Suppressor macrophage treated with lipopolysaccharide for 1 hour (primary cell): ENCODE data around the gene LBX2.
"Not testable (repeated sequence)": the region's sequence is repeated elsewhere in the genome, so short reads cannot be mapped to it uniquely, and the experiment has no call there.

Experiments
- DNase-seq, 3 donors: peaks; one replicate each; pipeline ENCODE4 v3.0.0-alpha.2; 2020 to 2022

The LBX2 gene

DNA sequence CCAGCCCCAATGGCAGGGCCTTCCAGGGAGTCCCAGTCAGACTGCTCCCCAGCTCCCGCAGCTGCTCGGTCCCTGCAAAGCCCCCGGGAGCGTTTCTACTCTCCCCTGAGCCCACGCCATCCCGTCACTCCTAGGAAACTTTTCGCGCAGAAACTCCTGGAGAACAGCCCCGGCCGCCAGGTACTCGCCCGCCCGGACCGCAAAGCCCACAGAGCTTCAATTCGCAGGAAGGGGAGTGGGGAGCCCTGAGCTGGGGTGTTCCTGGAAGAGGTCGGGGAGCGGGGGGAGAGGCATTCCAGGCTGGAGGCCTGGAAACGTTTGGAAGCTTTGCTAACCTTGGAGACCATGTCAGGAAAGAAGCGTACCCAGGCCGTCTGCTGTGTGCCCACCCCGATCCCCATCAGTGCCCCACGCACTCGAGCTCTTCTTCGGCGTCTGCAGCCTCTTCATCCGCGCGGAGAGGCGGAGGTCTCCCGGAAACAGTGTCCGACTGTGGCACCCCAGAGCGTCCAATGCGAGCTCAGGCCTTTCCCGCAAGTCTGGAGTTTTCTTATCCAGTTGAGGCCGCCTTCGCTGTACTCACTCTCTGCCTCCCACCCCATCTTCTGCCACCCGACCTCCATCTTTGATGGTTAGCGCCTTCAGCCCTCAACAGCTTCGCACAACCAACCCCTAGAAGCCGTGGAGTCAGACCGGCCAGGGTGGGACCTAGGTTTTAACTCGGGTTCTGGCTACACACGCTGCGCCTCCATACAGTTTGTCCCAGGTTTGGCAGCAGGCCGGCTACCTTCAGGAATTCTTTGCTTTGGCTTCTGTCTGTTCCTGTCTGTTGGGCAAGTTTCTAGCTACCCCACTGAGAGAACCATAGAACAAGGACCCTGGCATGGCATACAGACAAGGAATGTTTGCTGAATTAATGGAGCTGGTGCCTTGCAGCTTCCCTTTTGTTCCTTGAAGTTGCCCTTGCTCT lies 4.4 kb upstream of the LBX2 start:
- DNase-seq = no peak

DNA sequence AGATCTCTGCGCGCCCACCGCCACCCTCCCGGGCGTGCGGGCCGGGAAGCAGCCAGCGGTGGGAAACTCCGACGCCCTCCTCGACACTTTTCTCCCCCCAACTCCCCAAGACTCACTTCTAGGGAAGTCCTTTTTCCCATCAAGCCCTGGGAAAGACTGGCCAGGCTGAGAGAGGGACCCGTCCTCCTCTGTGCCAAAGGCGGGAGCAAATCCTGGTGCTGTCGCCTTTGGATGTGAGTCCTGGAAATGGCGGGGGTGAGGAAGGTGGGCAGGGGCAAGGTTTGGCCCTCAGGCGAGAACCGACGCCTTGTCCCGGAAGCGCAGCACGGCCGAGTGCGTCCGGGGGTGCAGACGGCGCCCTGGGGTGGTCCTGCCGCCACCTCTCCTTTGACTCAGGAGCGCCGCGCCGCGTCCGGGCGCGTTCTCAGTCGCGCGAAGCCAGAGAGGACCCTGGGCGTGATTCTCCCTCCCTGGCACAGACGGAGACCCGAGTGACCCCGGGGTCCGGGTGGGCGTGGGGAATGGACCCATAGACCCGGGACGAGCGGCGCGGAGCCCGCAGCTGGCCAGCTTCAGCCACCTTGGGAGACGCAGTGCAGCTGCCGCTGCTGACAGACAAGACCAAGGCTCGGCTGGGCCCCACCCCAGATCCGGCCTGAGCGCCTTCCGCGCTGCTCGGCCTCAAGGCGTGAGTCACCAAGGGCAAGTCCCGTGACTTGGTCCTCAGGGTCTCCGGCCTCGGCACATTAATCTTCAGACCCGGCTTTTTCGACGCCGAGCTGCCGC lies 3.5 kb upstream of the LBX2 start:
- peak; percentile 86 to 88 (median 86) for DNase-seq

DNA sequence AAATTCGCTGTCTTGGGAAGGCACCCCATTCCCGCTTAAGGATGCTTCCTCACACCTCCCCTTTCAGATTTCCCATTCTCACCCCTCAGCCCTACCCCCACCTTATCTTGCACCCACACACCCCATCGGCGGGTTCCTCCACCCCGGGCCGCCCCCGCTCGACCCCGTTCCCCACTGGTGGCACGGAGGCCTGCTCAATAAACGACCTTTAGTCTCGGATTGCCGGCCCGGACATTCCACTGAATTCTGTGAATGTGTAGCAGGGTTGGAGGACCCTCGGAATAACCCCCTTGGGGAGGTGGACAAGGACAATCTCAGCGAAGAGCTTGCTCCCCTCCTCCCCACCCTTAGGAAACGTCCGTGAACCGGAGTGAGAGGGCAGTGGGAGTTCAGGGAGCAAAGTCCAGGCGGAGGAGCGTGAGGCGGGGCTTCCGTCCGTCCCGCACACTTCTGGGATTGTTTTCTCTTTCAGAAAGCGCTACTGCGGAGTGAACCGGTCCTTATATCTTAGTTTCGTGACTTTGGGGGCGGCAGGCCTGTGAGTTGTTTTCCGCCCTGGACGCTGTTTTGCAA lies 2.8 kb upstream of the LBX2 start:
- peak in 2 of 3 donors; percentile 34 to 55 for DNase-seq

DNA sequence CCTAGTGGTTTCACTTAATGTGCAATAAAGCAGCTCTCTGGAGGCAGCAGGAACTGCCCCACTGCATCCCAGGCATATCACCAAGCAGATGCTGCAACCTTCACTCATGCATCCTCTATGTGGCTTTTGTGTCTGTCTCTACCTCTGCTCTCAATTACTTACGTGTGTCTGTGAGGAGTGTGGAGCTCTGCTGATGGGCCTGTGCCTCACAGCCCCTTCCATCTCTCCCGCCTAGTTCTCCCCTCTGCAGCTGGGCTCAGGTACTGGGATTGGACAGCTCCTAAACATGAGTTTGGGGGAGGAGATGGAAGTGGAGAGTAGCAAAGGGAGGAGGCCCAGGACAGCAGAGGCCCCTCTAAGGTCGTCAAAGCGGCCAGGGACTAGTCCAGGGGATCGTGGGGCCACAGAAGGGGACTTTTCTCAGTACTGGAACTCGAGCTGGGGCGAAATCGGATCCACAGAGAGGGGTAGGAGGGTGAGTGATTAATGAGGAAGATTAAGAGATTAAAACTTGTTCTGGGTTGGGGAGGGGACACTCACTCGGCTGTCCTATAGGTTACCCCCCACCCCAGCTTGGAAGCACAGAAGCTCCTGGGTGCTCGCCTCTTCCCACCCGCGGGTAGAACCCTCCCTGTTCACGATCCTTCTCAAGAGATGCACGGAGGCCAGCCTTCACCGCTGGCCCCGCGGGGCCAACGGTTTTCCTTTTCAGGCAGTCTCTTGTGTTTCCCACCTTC lies 2.1 kb upstream of the LBX2 start:
- no peak for DNase-seq

DNA sequence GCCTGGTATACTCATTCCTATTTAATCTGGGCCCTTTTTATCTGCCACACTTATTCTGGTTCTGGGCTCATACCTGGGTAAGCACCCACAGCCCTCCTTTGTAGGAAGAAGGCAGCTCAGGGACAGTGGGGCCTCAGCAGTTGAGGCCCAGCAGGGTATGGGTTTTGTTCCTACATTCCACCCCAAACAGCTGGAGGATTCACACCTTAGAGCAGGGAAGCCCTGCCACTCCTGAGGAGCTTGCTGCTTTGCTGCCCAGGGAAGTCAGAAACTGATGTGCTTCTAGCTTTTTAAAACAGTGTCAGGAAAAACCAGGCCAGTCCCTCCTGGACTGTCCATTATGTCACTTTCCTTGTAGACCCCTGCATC lies 1.2 kb upstream of the LBX2 start:
- DNase-seq = no peak

DNA sequence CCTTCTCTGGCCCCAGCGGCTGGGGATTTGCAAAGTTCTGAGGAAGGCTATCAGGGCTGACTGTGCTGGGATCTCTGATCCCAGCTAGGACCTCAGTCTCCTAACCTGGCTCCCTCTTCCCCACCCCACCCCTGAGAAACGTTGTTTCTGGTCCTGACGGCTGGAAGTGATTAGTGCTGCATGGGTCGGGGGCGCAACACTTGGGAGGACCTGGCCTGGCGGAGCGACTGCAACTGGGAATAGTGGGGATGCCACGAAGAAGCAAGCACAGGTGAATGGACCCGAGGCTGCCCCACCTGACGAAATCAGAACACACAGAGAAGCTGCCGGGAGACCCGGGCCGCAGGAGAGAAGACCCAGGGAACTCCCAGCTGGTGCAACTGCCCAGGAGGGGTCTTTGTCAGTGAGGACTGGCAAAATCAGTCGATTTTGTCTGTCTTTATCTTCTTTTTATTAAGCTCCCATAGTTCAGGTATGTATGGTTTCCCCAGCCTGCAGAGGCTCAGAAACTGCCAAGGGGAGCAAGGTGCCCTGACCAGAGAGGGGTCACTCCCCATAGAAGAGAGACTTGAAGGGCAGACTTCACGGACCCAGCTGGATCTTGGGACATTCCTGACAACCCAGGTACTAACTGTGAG lies 656 bp upstream of the LBX2 start:
- no peak for DNase-seq

DNA sequence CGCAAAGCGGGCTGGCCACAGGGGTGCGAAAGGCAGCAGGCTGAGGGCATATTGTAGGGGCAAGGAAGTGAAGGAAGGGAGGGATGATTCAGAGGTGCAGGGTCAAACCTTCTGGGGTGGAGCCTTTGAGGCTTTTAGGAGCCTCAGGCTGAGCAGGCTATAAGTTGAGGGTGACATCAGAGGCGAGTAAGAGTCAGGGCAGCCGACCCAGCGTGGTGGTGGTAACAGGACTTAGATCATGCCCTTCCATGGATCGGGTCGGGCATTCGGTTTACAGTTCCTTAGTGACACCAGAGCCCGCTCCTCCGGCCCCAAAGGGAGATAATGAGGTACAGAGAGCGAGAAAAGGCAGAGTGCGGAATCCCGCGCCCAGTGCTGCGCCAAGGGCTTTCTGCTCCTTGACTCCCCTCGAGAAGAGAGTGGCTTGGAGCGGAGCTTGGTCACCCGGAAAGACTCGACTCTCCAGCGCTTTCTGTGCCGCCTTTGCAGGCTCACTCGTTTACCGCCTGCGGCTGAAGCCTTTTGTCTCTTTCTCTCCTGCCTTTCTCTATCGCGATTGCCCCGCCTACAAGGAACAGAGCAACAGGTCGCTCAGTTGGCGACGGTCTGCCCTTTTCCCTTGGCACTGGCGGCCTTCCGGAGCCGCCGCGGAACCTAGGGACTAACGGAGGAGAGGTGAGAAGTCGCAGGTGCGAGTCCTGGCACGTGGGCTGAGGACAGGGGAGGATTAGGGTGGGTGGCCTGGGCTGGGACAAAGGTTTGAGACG lies 720 bp downstream of the LBX2 start:
- DNase-seq = peak; percentile 71 to 83 (median 81)

DNA sequence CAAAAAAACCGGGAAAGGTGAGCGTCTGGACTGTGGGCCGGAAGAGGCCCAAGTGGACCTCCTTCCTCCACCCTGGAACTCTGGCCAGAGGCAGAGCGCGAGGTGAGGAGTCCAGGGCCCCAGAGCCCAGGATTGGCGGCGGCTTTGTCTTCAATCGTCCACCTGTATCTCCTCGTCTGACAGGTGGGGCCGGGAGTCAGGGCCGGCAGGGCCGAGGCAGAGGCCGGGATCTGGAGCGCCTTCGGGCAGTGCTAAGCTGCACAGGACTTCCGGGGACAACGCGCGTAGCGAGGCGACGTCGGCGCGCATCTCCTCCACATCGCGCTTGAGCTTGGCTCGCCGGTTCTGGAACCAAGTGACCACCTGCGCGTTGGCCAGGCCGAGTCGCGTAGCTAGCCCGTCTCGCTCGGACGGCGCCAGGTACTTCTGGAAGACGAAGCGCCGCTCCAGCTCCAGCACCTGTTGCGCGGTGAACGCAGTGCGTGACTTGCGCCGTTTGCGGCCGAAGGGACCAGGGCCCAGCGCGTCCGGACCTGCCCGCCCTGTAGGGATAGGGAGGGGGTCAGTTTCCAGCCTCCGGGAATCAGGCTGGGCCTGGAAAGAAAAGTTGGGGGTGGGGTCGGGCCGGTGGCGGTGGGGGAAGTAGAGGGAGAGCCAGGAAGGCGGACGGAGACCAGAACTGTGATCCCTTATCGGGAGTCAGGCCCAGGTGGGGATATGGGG lies 1.5 kb downstream of the LBX2 start:
- peak in 1 of 3 donors; percentile 30 for DNase-seq

DNA sequence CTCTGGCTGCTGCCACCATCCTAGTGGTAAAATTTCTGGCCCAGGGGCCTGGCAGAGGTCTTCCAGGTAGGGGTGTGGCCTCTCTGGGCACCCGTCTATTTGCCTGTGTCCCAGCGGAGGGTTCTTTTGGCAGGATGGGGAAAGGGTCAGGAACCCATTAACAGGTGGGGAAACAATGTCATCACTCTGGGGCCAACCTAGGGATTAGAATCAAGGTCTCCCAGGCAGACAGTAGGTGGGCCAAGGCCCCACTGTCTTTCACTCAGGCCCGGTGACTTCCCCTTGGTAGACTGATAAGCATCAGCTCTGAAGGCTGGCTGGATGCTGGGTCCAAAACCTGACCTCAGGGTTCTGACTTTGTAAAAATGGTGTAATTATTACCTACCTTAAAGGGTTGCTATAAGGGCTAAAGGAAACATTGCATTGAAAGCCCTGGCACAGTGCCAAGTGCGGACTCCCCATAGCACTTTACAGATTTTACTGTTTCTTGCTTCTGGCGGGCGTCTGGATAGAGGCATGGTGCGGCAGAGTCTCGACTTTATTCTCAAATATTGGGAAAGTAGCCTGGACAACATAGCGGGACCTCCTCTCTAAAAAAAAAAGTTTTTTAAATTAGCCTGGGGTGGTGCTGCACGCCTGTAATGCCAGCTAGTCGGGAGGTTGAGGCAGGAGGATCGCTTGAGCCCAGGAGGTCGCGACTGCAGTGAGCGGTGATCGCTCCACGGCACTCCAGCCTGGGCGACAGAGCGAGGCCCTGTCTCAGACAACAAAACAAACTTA lies 2.2 kb downstream of the LBX2 start:
- no peak for DNase-seq

DNA sequence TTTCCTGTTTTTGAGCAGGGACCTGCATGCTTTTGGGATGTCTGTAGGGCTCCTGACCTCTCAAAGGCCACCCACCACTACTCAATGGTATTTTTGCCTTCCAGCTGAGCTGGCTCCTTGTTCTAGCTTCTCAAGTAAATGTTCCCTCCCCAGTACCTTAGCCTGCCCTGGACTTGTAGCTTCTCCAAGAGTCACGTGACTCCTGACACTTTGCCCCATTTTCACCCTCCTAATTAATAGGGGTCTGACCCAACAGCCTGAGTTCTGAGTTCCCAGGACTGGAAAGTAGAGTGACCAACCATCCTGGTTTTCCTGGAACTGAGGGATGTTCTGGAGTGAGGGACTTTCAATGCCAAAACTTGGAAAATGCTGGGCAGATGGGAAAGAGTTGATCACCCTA lies 4.0 kb downstream of the LBX2 start:
- no peak for DNase-seq

DNA sequence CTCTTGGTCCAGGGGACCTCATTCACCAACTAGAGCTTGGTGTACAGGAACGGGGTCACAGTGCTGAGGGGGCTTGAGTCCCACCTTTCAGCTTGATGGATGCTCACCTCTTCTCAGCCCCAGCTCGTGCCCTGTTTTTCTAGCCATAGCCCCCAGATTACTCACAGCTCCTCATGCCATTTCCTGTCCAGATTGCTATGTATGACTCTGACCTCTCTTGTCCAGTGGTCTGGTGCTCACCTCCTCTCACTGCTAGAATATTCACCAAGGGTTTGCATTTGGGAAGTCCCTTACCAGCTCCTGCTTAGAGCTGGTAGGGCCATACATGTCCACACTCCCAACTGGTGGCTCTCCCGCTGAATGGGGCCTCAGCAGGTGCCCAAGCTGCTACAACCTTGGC lies 5.9 kb downstream of the LBX2 start:
- DNase-seq = no peak

DNA sequence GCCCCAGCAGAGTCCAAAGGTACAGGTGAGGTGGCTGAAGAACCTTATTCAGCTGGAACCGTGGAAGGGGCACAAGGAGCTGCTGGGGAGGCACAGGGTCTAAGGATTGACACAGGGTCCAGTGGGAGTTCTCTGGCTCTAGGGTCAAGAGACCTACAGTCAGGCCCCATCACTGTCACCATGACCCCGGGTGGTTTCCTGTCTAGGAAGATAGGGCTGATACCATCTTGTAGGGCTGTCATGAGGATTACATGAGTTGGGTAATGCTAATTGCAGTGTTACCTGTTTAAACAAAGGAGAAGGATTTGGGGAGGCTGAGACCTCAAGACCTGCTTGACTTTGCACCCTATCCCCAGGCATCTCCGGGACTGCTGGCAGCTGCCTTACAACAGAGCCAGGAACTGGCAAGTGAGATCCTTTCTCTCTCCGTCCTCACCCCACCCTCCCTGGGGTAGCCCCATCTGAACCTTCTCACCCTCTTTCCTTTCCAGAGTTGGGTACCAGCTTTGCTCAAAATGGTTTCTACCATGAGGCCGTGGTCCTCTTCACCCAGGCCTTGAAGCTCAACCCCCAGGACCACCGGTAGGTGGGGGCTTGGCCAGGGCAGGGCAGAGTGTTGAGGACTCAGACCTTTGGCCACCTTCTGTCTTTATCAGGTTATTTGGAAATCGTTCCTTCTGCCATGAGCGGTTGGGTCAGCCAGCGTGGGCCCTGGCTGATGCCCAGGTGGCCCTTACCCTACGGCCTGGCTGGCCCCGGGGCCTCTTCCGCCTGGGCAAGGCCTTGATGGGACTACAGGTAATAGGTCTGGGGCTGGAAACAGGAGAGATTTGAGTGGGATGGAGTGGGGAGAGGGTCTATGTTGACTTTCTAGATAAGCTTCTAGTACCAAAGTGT lies 7.5 kb downstream of the LBX2 start:
- no peak for DNase-seq

DNA sequence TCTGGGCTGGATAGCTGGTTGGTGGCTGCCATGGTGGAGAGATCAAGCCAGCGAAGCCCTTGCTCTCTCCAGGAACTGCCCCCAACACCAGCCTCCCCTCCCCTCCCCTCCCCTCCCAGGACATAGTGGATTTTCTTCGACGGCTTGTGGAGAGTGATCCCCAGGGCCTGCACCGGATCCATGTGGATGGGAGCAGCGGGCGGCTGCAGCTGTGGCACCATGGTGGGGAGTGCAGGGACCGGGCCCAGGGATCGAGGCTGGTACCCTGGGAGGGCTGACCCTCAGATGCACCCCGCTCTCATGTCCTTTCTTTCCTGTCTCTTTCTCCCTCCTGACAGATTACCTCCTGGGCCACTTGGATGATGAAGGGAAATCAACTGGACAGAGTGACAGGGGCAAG lies 9.5 kb downstream of the LBX2 start:
- no peak for DNase-seq

DNA sequence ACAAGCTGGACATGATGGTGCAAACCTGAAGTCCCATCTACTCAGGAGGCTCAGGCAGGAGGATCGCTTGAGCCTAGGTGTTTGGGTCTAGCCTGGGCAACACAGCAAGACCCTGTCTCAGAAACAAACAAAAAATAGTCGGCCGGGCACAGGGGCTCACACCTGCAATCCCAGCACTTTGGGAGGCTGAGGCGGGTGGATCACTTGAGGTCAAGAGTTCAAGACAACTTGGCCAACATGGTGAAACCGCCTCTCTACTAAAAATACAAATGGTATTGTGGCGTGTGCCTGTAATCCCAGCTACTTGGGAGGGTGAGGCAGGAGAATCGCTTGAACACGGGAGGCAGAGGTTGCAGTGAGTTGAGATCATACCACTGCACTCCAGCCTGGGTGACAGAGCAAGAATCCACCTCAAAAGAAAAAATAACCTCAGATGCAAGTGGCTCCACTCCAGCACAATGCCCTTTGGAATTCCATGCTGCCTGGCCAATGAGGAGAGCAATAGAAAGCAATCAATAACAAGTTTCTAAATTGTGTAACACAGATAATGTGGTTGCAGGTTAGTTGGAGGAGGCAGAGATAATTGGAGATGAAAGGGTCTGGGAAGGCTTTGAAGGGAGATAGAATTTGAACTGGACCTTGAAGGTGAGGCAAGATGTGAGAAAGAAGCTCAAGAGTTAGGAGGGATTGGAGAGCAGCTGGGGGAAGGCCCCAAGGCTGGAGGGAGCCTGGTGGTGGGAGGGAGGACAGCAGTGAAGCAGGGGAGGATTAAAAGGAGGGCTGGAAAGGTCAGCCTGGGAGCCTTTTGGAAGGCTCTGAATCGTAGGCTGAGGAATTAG lies 10.5 kb downstream of the LBX2 start:
- DNase-seq = no peak

DNA sequence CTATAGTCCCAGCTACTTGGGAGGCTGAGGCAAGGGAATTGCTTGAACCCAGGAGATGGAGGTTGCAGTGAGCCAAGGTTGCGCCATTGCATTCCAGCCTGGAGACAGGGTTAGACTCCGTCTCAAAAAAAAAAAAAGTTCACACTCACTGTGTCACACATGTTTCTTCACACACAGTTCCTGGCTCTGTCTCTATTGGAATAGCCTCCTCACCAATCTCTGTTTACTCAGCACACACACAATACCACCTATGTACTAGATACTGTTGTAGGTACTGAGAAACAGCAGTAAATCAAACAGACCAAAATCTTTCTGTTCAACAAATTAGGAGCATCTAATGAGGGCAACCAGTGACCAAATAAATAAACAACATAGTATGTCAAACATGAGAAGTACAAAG lies 13.3 kb downstream of the LBX2 start:
- DNase-seq = no peak

DNA sequence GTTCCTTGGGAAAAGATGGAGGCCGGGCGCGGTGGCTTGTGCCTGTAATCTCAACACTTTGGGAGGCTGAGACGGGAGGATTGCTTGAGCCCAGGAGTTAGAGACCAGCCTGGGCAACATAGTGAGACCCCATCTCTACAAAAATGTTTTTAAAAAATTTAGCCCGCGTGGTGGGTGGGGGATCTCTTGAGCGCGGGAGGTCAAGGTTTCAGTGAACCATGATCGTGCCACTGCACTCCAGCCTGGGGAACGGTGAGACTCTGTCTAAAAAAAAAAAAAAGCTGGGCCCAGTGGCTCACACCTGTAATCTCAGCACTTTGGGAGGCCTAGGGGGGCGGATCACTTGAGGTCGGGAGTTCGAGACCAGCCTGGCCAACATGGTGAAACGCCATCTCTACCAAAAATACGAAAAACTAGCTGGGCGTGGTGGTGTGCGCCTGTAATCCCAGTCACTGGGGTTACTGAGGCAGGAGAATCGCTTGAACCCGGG lies 15.7 kb downstream of the LBX2 start:
- not testable (repeated sequence) for DNase-seq

DNA sequence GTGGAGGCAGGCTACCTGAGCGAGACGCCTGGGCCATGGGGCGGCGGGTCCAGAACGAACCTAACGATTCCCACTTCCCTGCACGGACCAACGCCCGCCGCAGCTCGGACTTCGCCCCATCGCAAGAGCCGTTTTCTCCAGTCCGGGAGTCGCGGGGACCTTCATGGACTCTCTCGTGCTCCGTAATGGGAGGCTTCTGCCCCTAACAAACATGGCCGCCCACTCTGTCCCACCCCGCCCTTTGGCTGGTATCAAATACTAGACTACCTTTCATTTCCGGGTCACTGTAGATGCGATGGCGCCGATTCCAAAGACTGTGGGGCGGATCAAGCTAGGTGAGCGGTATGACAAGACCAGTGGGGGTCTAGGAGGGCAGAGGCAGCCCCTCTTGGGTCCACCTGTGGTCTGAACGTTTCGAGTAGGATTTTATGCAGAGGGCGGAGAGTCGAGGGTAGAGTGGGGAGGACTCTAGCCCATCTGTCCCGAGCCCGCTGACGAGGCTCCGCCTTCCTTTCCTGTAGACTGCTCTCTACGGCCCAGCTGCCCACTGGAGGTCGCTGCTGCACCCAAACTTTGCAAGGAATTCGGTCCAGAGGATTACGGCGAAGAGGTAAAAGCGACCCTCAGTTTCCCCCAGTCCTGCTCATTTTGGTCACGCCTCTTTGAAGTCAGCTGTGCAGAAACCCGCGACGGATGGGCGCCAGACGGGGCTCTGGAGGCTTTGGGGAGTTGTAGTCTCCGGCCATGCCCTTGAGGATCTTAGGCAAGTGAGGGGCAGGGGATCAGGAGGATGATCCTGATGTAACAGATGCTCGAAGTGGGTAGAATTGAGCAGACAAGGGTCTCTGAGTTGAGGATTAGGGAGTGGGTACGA lies 16.4 kb downstream of the LBX2 start, which contains the start of the genes CCDC142 and TTC31:
CCDC142 (minus strand) TSS at position 198 of the 874 bp plus-strand sequence; CDS start at position 37, 161 bp downstream.
TTC31 (plus strand) TSS at position 281 of the 874 bp plus-strand sequence; CDS start at position 296, 15 bp downstream.
- peak; percentile 96 to 97 (median 97) for DNase-seq
